GM12874 (cell line): ENCODE data around the gene FAM76B.

Experiments
- CTCF ChIP-seq: IDR thresholded peaks from 2 replicates; pipeline ENCODE4 v1.5.1; 2011; ENCODE audit warnings: low read depth, mild to moderate bottlenecking, control low read depth, low read length, moderate library complexity; ENCODE audit not compliant: insufficient read depth

The FAM76B gene

GRCh38 chr11:95790933-95791708 lies 1.5 kb upstream of the FAM76B start:
- TF ChIP-seq CTCF: no peak

GRCh38 chr11:95790123-95790932 lies 746 bp upstream of the FAM76B start, which contains the start of gene CEP57:
Gene CEP57 (plus strand): TSS chr11:95790498. CDS start chr11:95790699, 201 bp downstream.
- no peak for TF ChIP-seq CTCF

- TF ChIP-seq CTCF: 0 out of 2 replicates have a peak, but pooled peaks have one; percentile 3
Measured at GRCh38 chr11:95788921-95789505, 569 bp downstream of the FAM76B start.

GRCh38 chr11:95780544-95780943 lies 9.0 kb downstream of the FAM76B start:
- no peak for TF ChIP-seq CTCF

GRCh38 chr11:95778699-95779098 lies 10.9 kb downstream of the FAM76B start:
- TF ChIP-seq CTCF: no peak

GRCh38 chr11:95776859-95777258 lies 12.7 kb downstream of the FAM76B start:
- no peak for TF ChIP-seq CTCF

GRCh38 chr11:95768521-95768920 lies 21.1 kb downstream of the FAM76B start:
- TF ChIP-seq CTCF: no peak
